ENCODE measurements around the gene KCNE3. TPM values are rescaled to one million over a fixed set of nuclear protein-coding genes. Genes with fewer than 3 reads are reported as not detected.

KCNE3 gene
- total and polyA plus RNA-seq, 2 of the 4 experiments (the other 2 are of a cell fraction) = 0.05 to 0.18 TPM

DNA sequence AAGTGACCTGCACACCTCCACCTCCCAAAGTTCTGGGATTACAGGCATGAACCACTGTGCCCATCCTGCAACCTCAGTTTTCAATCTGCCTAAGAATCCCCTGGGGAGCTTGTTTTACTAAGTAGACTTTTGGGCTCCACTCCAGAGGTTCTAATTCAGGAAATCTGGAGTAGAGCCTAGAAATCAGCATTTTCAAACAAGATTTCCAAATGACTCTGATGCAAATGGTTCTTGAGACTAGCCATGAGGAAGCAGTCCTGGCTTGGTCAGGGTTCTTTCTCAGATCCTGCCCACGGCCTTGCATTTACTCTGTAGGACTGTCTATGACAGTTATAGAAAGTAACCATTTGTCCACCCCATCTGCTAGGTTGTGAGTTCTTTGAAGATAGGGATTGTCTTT is 1.6 kb upstream of the KCNE3 start:
- Histone ChIP-seq H2BK5ac (ENCODE audit: low read depth, low read length, poor library complexity, severe bottlenecking) (no peak overlapping the region), H3K14ac (replicated peaks; ENCODE audit: low read depth, low read length) (no peak overlapping the region), H3K36me3 (ENCODE audit: control insufficient read depth, insufficient read depth, low read length) (no peaks in the 10 kb centered on the region), H3K9ac (ENCODE audit: low read depth, low read length) (no peak overlapping the region), H2BK20ac (ENCODE audit: low read depth, low read length) (no peak overlapping the region), H3K56ac (ENCODE audit: extremely low read depth, insufficient read depth, low read length) (no peak overlapping the region), H2AK9ac (replicated peaks; ENCODE audit: low read depth, low read length, poor library complexity) (no peak overlapping the region), H4K8ac (ENCODE audit: low read depth in 2 of 2, low read length in 2 of 2) (no peak overlapping the region), H4K20me1 (ENCODE audit: insufficient read depth, low read length) (no peaks in the 10 kb centered on the region), H4K91ac (ENCODE audit: insufficient read depth, low read depth, low read length) (no peak overlapping the region), H3K4ac (ENCODE audit: low read depth, low read length) (no peak overlapping the region), H3K27ac (ENCODE audit: insufficient read depth, low read length) (no peak overlapping the region), H2AK5ac (ENCODE audit: low read depth, low read length) (no peak overlapping the region), H2BK15ac (ENCODE audit: low read depth, low read length) (no peak overlapping the region), H2AFZ (replicated peaks; ENCODE audit: low read length, poor library complexity) (no peak overlapping the region), H2BK120ac (ENCODE audit: low read depth, low read length) (no peak overlapping the region), H3K9me1 (ENCODE audit: insufficient read depth, low read length) (peaks cover 3% of the 10 kb centered on the region; the same call in 1 of the 2 replicates), H3K4me3 (ENCODE audit: insufficient read depth, low read depth, low read length) (no peak overlapping the region), H3K9me3 (ENCODE audit: control insufficient read depth, insufficient read depth, low read length) (no peaks in the 10 kb centered on the region), H3K4me2 (ENCODE audit: low read depth, low read length) (no peak overlapping the region), H4K5ac (ENCODE audit: low read depth, low read length) (no peak overlapping the region), H3K27me3 (ENCODE audit: control insufficient read depth, insufficient read depth, low read length) (peaks cover 73% of the 10 kb centered on the region), H3K23ac (ENCODE audit: low read depth, low read length) (no peak overlapping the region), H3K18ac (ENCODE audit: low read depth, low read length) (no peak overlapping the region), H3K79me1 (ENCODE audit: low read depth in 1 of 2, low read length in 2 of 2) (no peaks in the 10 kb centered on the region), H3K4me1 (ENCODE audit: control insufficient read depth, insufficient read depth, low read length) (no peaks in the 10 kb centered on the region)
- in situ Hi-C loops (cut with MboI; ENCODE audit: low sequenced_read_pairs) = no loop called here
- CTCF ChIA-PET = no interaction called here
- no peak for TF ChIP-seq NFE2L2 (IDR thresholded peaks at IDR 0.05; ENCODE audit: low read depth, low read length)
- TF ChIP-seq MAFK (IDR thresholded peaks at IDR 0.05; ENCODE audit: low read depth, low read length) = no peak
- no peak for TF ChIP-seq CEBPB (IDR thresholded peaks at IDR 0.05; ENCODE audit: low read depth, low read length)
- no peak for TF ChIP-seq RCOR1 (IDR thresholded peaks at IDR 0.05; ENCODE audit: insufficient replicate concordance, low read length)
- TF ChIP-seq POLR2A (IDR thresholded peaks at IDR 0.05; ENCODE audit: low read depth, low read length) = no peak
- TF ChIP-seq, protein P1, sequence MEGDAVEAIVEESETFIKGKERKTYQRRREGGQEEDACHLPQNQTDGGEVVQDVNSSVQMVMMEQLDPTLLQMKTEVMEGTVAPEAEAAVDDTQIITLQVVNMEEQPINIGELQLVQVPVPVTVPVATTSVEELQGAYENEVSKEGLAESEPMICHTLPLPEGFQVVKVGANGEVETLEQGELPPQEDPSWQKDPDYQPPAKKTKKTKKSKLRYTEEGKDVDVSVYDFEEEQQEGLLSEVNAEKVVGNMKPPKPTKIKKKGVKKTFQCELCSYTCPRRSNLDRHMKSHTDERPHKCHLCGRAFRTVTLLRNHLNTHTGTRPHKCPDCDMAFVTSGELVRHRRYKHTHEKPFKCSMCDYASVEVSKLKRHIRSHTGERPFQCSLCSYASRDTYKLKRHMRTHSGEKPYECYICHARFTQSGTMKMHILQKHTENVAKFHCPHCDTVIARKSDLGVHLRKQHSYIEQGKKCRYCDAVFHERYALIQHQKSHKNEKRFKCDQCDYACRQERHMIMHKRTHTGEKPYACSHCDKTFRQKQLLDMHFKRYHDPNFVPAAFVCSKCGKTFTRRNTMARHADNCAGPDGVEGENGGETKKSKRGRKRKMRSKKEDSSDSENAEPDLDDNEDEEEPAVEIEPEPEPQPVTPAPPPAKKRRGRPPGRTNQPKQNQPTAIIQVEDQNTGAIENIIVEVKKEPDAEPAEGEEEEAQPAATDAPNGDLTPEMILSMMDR (conservative IDR thresholded peaks at IDR 0.05; ENCODE audit: low read depth, low read length) = no peak
- no peak for TF ChIP-seq BHLHE40 (IDR thresholded peaks at IDR 0.05; ENCODE audit: low read depth, low read length)
- TF ChIP-seq FOS (IDR thresholded peaks at IDR 0.05; ENCODE audit: low read depth, low read length) = no peak
- no peak for TF ChIP-seq MAZ (IDR thresholded peaks at IDR 0.05; ENCODE audit: borderline replicate concordance, low read depth, low read length)
- no peak for TF ChIP-seq SMC3 (IDR thresholded peaks at IDR 0.05; ENCODE audit: low read depth, low read length)
- no peak for TF ChIP-seq MXI1 (IDR thresholded peaks at IDR 0.05; ENCODE audit: borderline replicate concordance, low read depth, low read length)
- TF ChIP-seq RAD21 (IDR thresholded peaks at IDR 0.05; ENCODE audit: low read length) = no peak
- DNase-seq (no peak), ATAC-seq (ENCODE audit: low read depth) (no peak)
- no TSS peak for BruUV-seq (replicated peaks)
- intact Hi-C loops (cut with micrococcal nuclease) = no loop called here
- POLR2A ChIA-PET (ENCODE audit: unreplicated experiment) = no interaction called here
- dilution Hi-C loops (cut with HindIII; ENCODE audit: low sequenced_read_pairs, unreplicated experiment) = no loop called here
- no CpG with 5 or more reads among the region's 1 CpG for WGBS, 2 experiments (ENCODE audit: extremely low coverage in 2 of 2, insufficient read length in 1 of 2)
